ENCODE measurements around the gene N4BP2.

The N4BP2 gene

GRCh38 chr4:40112027-40112792 is 55.6 kb downstream of the N4BP2 start:
- CTCF ChIA-PET = interaction anchor here (1.0 to 1.4 kb wide), 2 partner anchors 8 to 11 kb away, joined by 3 to 4 read pairs; no protein-coding TSS in a partner anchor
- DNase-seq (ENCODE audit: extremely low spot score) = no peak
- POLR2A ChIA-PET = no interaction called here
- TF ChIP-seq CTCF (IDR thresholded peaks at IDR 0.05; ENCODE audit: control extremely low read depth, extremely low read depth, low read depth, missing control alignments) = no peak

GRCh38 chr4:40114206-40114605 is 57.6 kb downstream of the N4BP2 start:
- no peak for DNase-seq (ENCODE audit: extremely low spot score)
- ChIA-PET POLR2A (no interaction called here), CTCF (no interaction called here)
- TF ChIP-seq CTCF (IDR thresholded peaks at IDR 0.05; ENCODE audit: control extremely low read depth, extremely low read depth, low read depth, missing control alignments) = no peak

- CTCF ChIA-PET = interaction anchor here (1.5 to 2.9 kb wide), 3 partner anchors 12 to 45 kb away, joined by 4 to 10 read pairs (median 5); no protein-coding TSS in a partner anchor
- TF ChIP-seq CTCF (IDR thresholded peaks at IDR 0.05; ENCODE audit: control extremely low read depth, extremely low read depth, low read depth, missing control alignments) = no peak
Measured at GRCh38 chr4:40118861-40119260, 62.2 kb downstream of the N4BP2 start.

GRCh38 chr4:40119344-40119743 is 62.7 kb downstream of the N4BP2 start:
- no peak for TF ChIP-seq CTCF (IDR thresholded peaks at IDR 0.05; ENCODE audit: control extremely low read depth, extremely low read depth, low read depth, missing control alignments)
- CTCF ChIA-PET = interaction anchor here (1.5 to 2.9 kb wide), 3 partner anchors 11 to 46 kb away, joined by 4 to 10 read pairs (median 5); no protein-coding TSS in a partner anchor
- POLR2A ChIA-PET = no interaction called here
- DNase-seq (ENCODE audit: extremely low spot score) = no peak

More at GRCh38 chr4:40118861-40119260, 62.2 kb downstream of the N4BP2 start:
- POLR2A ChIA-PET = no interaction called here
- DNase-seq (ENCODE audit: extremely low spot score) = no peak

- POLR2A ChIA-PET = no interaction called here
- no peak for DNase-seq (ENCODE audit: extremely low spot score)
- TF ChIP-seq CTCF (IDR thresholded peaks at IDR 0.05; ENCODE audit: control extremely low read depth, extremely low read depth, low read depth, missing control alignments) = no peak
- CTCF ChIA-PET = interaction anchor here (0.9 to 2.0 kb wide), 3 partner anchors 196 to 652 kb away, joined by 3 to 9 read pairs (median 3); no protein-coding TSS in a partner anchor
Measured at GRCh38 chr4:40121515-40121914, 64.9 kb downstream of the N4BP2 start.

GRCh38 chr4:40122941-40123340 is 66.3 kb downstream of the N4BP2 start:
- POLR2A ChIA-PET = no interaction called here
- no peak for DNase-seq (ENCODE audit: extremely low spot score)
- CTCF ChIA-PET = interaction anchor here (1.0 to 1.2 kb wide), 2 partner anchors 10 to 11 kb away, joined by 3 to 4 read pairs; no protein-coding TSS in a partner anchor
- no peak for TF ChIP-seq CTCF (IDR thresholded peaks at IDR 0.05; ENCODE audit: control extremely low read depth, extremely low read depth, low read depth, missing control alignments)

Data from GM10248 (cell line).